T-helper 1 cell treated with Interleukin-12 subunit alpha and Interleukin-12 subunit beta and Interleukin-4 antibody, amounts not matched to agents 30 μg/mL and 1 μg/mL, for 36 hours (primary cell): ENCODE measurements around the gene PPP1R18.

Experiments used
- H3K27ac Mint-ChIP-seq: one replicate; pipeline ENCODE4 v1.8.0; 2021; ENCODE audit warnings: mild to moderate bottlenecking, mixed read lengths
- H3K27me3 Mint-ChIP-seq: one replicate; pipeline ENCODE4 v1.8.0; 2021; ENCODE audit warnings: low read depth, mixed read lengths
- H3K36me3 Mint-ChIP-seq: one replicate; pipeline ENCODE4 v1.8.0; 2021; ENCODE audit warnings: low read depth, mixed read lengths
- H3K4me1 Mint-ChIP-seq: one replicate; pipeline ENCODE4 v1.8.0; 2021; ENCODE audit warnings: low read depth, mixed read lengths
- H3K4me3 Mint-ChIP-seq: one replicate; pipeline ENCODE4 v1.8.0; 2021; ENCODE audit warnings: mild to moderate bottlenecking, moderate library complexity, mixed read lengths
- H3K9me3 Mint-ChIP-seq: one replicate; pipeline ENCODE4 v1.8.0; 2021; ENCODE audit warnings: mixed read lengths

PPP1R18 gene

DNA sequence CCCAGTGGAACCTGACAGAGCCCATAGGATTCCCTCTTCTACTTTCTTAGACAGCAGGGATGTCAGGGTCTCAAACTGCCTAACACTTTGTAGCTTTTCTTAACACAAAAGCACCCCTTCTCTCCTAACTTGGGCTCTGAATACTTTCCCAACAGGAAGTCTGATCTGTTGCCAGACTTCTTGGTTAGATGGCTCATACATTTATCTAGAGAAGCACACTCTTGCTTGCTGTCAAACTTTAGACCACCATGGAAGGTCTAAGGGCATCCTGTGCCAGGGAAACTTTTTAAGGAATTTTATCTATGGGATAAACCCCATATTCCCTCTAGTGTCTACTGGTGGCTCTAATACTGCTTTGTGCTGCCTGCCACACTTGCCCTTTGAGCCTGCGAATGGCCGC, 42.8 kb downstream of the PPP1R18 start:
- no peak overlapping the region for H3K27ac Mint-ChIP-seq
- H3K27me3 Mint-ChIP-seq, result no peaks in the 10 kb centered on the region
- no peaks in the 10 kb centered on the region for H3K9me3 Mint-ChIP-seq
- no peak overlapping the region for H3K4me3 Mint-ChIP-seq
- peaks cover 15% of the 10 kb centered on the region for H3K36me3 Mint-ChIP-seq
- H3K4me1 Mint-ChIP-seq, result peaks cover 20% of the 10 kb centered on the region

DNA sequence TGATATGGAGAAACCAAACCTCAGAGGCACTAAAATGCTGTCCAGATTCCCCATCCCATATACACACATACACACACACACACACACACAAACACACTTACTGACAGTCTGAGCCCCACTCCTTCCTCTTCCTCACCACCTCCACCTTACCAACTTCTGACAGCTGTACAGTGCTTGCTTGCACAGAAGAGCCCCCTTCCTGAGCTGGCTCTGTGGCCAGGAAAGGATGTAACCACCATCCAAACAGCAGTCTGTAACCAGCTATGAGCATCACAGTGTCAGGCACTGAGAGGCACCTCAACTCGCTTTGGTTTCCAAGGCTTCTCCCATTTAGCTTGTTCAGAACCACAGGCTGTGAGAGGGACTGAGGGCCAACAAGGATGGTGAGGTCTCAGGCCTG, 45.4 kb downstream of the PPP1R18 start:
- Mint-ChIP-seq H3K4me3 (no peak overlapping the region), H3K27ac (peak overlapping the region; percentile 62), H3K4me1 (peaks cover 11% of the 10 kb centered on the region), H3K9me3 (no peaks in the 10 kb centered on the region), H3K27me3 (no peaks in the 10 kb centered on the region), H3K36me3 (peaks cover 11% of the 10 kb centered on the region)

DNA sequence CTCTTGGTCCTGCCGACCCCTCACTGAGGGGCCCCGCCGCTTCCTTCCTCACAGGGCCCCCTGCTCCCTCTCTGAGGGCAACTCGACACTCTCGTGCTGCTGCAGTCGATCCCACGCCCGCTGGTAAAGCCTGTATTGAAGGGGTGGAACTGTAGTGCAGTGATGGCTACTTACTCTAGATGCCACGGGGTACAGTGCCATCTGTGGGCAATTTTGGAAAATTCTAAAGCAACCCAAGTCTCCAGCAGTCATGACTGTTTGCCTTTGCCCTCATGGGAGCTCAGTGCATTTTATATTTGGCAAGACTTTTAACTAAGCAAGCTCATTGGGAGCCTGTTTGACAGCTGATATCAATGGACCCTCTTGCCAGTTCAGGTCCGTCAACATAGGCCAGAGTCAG, 46.0 kb downstream of the PPP1R18 start:
- Mint-ChIP-seq H3K27ac (no peak overlapping the region), H3K36me3 (peaks cover 7% of the 10 kb centered on the region), H3K4me1 (peaks cover 11% of the 10 kb centered on the region), H3K9me3 (no peaks in the 10 kb centered on the region), H3K4me3 (no peak overlapping the region), H3K27me3 (no peaks in the 10 kb centered on the region)

DNA sequence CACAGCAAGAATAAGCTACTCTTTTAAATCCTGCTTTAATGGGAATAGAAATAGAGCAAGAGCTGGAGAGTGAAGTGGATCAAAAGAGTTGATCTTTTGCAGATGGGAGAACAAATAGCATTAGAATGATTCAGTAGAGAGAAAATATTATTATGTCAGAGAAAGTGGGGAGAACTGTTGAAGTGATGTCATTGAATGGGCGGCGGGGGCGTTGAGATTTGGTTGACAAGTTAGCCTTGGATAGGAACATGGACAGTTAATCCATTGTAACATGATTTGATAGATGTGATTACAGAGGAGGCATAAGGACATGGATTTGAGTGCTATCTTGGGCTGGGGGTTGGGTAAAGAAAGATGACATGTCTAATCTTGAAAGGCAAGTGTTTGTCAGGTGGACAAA, 50.6 kb downstream of the PPP1R18 start:
- no peak overlapping the region for H3K27ac Mint-ChIP-seq
- H3K4me1 Mint-ChIP-seq, result peaks cover 5% of the 10 kb centered on the region
- H3K9me3 Mint-ChIP-seq, result no peaks in the 10 kb centered on the region
- no peaks in the 10 kb centered on the region for H3K27me3 Mint-ChIP-seq
- peaks cover 13% of the 10 kb centered on the region for H3K36me3 Mint-ChIP-seq
- no peak overlapping the region for H3K4me3 Mint-ChIP-seq

DNA sequence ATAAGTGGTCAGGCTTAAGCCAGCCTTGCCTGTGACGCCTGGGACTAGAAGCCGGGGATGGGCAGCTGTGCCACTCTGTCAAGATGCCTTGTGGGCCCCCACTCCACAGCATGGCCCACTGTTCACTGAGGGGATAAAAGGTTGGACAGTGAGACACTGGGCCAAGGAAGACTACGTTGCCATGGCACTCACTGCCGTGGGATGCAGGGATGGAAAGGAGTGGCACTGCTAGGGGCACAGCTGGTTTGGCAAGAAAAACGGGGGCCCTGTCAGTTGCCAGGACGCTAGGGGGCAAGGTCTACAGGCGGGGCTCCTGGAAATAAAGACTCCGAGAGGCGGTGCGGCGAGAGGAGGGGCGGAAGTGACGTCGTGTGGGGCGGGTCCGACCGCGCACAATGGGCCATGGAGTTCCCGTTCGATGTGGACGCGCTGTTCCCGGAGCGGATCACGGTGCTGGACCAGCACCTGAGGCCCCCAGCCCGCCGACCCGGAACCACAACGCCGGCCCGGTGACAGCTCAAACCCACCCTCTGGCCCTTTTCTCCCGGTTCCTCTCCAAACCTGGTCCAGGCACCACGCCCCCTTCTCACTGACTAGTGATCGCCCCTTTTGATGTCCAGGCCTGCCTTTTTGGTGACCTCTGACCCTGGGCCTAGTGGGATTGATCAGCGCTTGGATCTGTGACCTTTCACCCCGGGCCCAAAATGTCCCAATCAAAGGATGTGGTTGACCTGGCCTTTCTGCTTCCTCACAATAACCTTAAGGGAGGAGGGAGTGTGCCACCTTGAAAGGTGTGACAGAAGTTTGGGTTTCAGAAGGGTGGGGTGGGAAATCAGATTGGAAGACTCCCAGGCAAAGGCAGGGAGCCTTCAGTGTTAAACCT, 59.7 kb downstream of the PPP1R18 start, which contains the start of gene ATAT1:
Gene ATAT1, plus strand, starts transcription at position 391 of the 883 bp plus-strand sequence.
- Mint-ChIP-seq H3K27ac (peak within 1 kb of the TSS; percentile 98), H3K9me3 (no peaks in the 10 kb centered on the region), H3K27me3 (no peaks in the 10 kb centered on the region), H3K36me3 (peaks cover 46% of the 10 kb centered on the region), H3K4me1 (peaks cover 22% of the 10 kb centered on the region), H3K4me3 (peak within 1 kb of the TSS; percentile 96)
